Measurements from ENCODE around the gene SLC44A3. TPM values are rescaled to one million over a fixed set of nuclear protein-coding genes. Genes with fewer than 3 reads are reported as not detected.

The SLC44A3 gene
- total RNA-seq, 2 donors from 2014 or later: 7.7 to 10.9 TPM

DNA sequence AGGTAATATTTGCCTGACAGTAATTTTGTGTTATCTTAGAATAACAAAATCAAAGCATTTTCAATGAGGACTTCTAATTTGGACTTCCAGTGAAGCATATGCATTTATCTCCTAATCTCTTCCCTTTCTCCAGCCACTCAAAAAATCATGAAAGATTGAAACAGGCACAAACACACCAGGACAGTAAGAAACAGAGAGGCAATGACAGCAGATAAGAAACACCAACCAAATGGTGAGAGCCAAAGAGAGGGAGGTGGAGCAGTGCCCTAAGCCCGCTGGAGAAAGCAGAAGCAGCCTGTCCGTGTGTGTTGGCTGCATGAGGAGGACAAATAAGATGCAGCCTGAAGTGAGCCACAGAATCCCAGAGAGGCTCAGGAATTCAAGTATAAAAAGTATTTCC lies 39.0 kb downstream of the SLC44A3 start:
- intact Hi-C loops (cut with DNase I): loop anchor here in 1 of 2 donors (10.0 kb wide), 1 partner anchor 66 kb away; the partner anchor contains the start of gene CNN3
- DNase-seq (ENCODE audit: low spot score): no peak

- no peak for DNase-seq (ENCODE audit: low spot score)
- intact Hi-C loops (cut with DNase I): no loop called here
Measured at GRCh38 chr1:94862718-94863117, 42.6 kb downstream of the SLC44A3 start.

DNA sequence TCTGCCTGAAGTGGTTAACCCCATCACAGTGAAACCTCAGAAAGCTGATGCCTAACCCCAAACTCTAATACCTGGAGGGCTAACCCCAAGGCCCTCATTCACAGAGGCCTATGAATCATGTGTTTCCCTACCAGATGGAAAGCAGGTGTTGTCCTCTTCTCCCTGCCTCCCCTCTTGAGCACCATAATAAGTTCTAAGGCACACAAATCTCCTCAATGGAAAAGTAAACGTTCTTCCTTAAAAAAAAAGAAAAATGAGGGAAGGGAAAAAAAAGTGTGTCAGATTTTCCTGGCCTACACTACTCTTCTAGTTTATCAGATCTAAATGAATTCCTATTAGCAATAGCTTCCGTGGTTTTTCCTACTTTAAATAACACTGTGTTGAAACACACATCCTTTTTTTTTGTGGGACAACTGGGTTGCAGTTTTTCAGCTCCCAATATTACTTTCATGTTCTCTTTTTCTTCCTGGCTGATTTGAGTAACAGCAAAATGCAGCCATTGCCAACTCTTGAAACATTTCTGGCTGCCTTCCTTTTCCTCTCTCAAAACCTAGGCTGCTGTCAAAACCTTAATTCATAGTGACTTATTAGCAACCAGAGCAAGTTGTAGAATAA lies 43.2 kb downstream of the SLC44A3 start:
- intact Hi-C loops (cut with DNase I): no loop called here
- DNase-seq (ENCODE audit: low spot score): no peak

- intact Hi-C loops (cut with DNase I): no loop called here
- no peak for DNase-seq (ENCODE audit: low spot score)
Measured at GRCh38 chr1:94863919-94864318, 43.8 kb downstream of the SLC44A3 start.

- intact Hi-C loops (cut with DNase I): no loop called here
- DNase-seq (ENCODE audit: low spot score): no peak
Measured at GRCh38 chr1:94864821-94865220, 44.7 kb downstream of the SLC44A3 start.

GRCh38 chr1:94865360-94865759 lies 45.2 kb downstream of the SLC44A3 start:
- DNase-seq (ENCODE audit: low spot score): no peak
- intact Hi-C loops (cut with DNase I): no loop called here

- intact Hi-C loops (cut with DNase I): no loop called here
- DNase-seq (ENCODE audit: low spot score): no peak
Measured at GRCh38 chr1:94866164-94866807, 46.1 kb downstream of the SLC44A3 start.

- DNase-seq (ENCODE audit: low spot score): no peak
- intact Hi-C loops (cut with DNase I): no loop called here
Measured at GRCh38 chr1:94871031-94871430, 50.9 kb downstream of the SLC44A3 start.

DNA sequence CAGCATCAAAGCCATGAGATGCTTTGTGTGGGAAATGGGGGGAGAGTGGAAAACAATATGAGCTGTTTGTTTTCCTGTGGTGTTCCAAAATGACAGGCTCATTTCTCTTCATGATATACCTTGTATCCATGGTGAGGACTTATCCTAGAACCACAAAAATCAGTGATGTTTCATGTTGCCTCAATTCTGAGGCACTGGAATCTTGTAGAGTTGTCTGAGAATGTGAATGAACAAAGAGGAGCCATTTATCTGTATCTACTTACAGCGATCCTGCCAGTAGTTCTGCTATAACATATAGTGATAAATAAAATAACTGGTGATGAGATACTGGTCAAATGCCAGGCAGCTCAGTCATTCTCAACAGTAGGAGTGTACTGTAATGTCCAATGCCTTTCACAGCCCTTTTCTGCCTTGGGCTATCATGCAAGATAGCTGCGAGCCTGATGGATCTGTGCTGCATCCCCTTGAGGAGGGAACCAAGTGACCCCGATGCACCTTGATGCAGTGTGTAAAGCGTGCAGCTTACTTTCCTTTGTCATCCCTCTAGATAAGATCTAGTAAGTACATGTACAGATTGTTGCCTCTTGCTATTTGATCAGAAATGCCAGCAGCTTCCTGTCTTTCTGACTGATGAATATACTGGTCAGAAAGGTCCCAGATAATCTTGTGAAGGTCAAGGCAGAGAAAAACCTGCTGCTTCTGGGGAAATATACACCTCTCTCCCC lies 52.8 kb downstream of the SLC44A3 start:
- no peak for DNase-seq (ENCODE audit: low spot score)
- intact Hi-C loops (cut with DNase I): no loop called here

DNA sequence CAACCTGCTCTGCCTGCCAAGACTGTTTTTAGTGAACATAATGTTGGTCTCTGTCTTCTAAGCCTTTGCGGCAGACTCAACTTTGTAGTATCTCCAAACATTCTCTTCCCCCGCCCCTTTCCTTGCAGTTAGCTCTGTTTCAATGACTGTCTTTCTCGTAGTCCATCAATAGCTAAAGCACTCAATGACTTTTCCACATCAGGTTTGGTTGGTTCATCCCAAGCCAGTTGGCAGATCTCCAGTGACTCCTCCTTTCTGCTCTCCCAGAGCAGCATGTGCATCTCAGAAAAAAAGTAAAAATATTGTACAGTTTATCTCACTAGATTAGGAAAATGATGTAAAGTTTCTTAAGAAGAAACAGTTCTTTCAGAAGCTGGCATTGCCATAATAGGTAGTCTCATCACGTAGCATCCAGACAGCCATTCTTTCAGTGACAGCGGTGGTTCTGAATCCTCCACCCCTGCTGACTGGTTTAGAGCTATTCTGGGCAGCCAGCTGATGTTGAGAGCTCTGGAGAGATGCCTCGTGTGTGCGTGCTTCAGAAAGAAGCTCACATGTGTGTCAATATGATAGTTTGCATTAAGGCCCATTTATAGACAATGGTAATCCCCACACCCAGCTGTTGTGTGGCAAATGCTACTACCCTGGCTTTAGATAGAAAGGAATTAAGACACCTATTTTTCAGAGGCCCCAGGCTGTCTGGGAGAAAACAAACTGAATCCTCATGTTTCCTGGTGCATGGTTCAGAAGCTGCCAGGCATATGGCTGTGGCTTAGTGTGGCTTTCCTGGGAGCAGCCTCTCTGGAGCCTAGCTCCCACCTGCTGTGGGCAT lies 53.6 kb downstream of the SLC44A3 start:
- intact Hi-C loops (cut with DNase I): no loop called here
- DNase-seq (ENCODE audit: low spot score): no peak

DNA sequence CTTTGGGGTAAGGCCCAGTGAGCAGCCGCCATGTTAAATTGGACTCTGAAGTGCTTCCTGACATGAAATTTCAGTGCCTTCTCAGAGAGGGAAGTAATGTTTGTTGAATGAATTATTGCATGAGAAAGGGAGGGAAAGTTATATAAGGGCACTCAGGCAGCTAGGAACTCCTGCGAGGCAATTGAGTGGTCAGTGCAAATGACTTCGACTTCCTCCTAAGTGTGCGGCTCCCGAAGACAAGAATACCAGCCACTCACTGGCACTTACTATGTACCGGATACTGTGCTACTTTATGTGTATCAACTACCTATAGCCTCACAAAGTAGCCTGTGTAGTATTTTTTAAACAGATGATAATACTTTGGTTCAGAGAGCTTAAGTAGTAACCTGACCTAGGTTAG lies 54.3 kb downstream of the SLC44A3 start:
- no peak for DNase-seq (ENCODE audit: low spot score)
- intact Hi-C loops (cut with DNase I): no loop called here

- no peak for DNase-seq (ENCODE audit: low spot score)
- intact Hi-C loops (cut with DNase I): no loop called here
Measured at GRCh38 chr1:94875794-94876193, 55.6 kb downstream of the SLC44A3 start.

DNA sequence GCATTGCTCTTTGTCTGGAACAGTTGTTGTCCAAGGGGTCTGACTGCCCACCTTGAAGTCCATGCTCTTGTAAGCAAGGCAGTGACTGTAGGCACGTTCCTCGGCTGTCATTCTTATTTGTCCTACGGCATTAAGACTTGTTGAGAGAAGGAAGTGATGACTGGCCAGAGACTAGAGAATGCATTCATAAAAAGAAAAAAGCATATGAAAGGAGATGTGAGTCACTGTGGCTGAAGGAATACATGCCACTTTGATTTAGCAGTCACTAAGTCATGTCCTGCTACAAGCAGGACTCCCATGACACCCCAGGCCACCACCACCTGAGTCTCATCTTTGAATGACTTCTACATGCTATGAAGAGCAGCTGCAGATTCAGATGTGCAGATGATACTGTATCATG lies 56.2 kb downstream of the SLC44A3 start:
- no peak for DNase-seq (ENCODE audit: low spot score)
- intact Hi-C loops (cut with DNase I): no loop called here

- no peak for DNase-seq (ENCODE audit: low spot score)
- intact Hi-C loops (cut with DNase I): no loop called here
Measured at GRCh38 chr1:94878329-94878728, 58.2 kb downstream of the SLC44A3 start.

- DNase-seq (ENCODE audit: low spot score): no peak
- intact Hi-C loops (cut with DNase I): no loop called here
Measured at GRCh38 chr1:94883691-94884090, 63.5 kb downstream of the SLC44A3 start.

GRCh38 chr1:94884106-94884505 lies 63.9 kb downstream of the SLC44A3 start:
- intact Hi-C loops (cut with DNase I): no loop called here

GRCh38 chr1:94884507-94884906 lies 64.3 kb downstream of the SLC44A3 start:
- intact Hi-C loops (cut with DNase I): no loop called here

More at GRCh38 chr1:94884106-94884505, 63.9 kb downstream of the SLC44A3 start:
- no peak for DNase-seq (ENCODE audit: low spot score)

DNA sequence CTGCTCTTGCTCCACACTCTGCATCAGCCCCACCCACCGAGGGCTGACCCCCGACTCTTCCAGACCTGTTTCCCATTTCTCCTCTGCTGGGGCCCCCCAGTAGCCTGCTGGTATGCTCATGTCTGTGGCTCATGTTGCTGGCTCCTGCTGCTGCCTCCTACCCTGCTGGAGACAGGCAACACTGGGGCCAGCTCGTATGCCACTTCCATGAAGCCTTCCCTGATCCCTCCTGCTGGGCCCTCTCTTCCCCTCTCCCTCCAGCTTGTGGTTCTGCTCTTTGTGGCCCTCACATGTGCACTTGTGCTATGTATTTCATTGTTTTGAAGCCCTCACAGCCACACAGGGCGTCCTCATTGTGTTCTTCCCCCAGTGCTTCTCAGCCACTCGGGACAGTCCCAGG lies 66.2 kb downstream of the SLC44A3 start:
- DNase-seq (ENCODE audit: low spot score): no peak
- intact Hi-C loops (cut with DNase I): no loop called here

More at GRCh38 chr1:94884507-94884906, 64.3 kb downstream of the SLC44A3 start:
- no peak for DNase-seq (ENCODE audit: low spot score)

DNA sequence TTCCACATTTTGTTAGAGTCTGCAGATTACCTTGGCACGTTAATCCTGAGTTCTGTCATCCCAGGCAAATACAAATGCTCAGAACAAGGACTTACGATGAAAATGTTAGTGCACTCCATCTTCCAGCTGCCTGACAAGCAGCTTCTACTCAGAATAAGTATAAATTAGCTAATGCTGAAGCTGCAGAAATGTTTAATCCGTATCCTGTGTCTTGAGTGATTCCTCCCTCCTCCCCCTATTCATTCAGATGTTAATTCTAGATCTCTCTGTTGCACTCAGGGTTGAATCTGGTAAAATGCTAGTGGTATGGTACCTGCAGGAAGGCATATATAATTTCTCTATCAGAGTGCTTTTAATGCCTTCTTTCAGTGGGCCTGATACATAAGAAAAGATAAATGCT lies 66.9 kb downstream of the SLC44A3 start:
- DNase-seq (ENCODE audit: low spot score): no peak
- intact Hi-C loops (cut with DNase I): no loop called here
